Middle frontal gyrus (tissue), 1 donor: ENCODE data around the gene GPHA2.

Experiments used
- DNase-seq: peaks from one replicate; pipeline ENCODE4 v3.0.0-alpha.2; 2015; ENCODE audit warnings: low spot score; ENCODE audit errors: extremely low spot score

Gene GPHA2

GRCh38 chr11:64911142-64911541, 24.6 kb downstream of the GPHA2 start:
- DNase-seq = no peak

GRCh38 chr11:64910451-64911093, 25.1 kb downstream of the GPHA2 start:
- DNase-seq = no peak

- DNase-seq = no peak
Measured at GRCh38 chr11:64909653-64910343, 25.9 kb downstream of the GPHA2 start.

- DNase-seq = no peak
Measured at GRCh38 chr11:64908766-64909165, 26.9 kb downstream of the GPHA2 start.

- DNase-seq = no peak
Measured at GRCh38 chr11:64906314-64906635, 29.4 kb downstream of the GPHA2 start.

GRCh38 chr11:64905516-64906313, 30.0 kb downstream of the GPHA2 start:
- no peak for DNase-seq

- DNase-seq = no peak
Measured at GRCh38 chr11:64903291-64903833, 32.3 kb downstream of the GPHA2 start.

GRCh38 chr11:64902102-64902900, 33.4 kb downstream of the GPHA2 start:
- no peak for DNase-seq

- no peak for DNase-seq
Measured at GRCh38 chr11:64900774-64901173, 34.9 kb downstream of the GPHA2 start.

- no peak for DNase-seq
Measured at GRCh38 chr11:64900263-64900678, 35.4 kb downstream of the GPHA2 start.

GRCh38 chr11:64898541-64898940, 37.2 kb downstream of the GPHA2 start:
- DNase-seq = no peak

- no peak for DNase-seq
Measured at GRCh38 chr11:64898076-64898445, 37.6 kb downstream of the GPHA2 start.

- DNase-seq = no peak
Measured at GRCh38 chr11:64897381-64898075, 38.2 kb downstream of the GPHA2 start.

- DNase-seq = no peak
Measured at GRCh38 chr11:64896448-64897022, 39.2 kb downstream of the GPHA2 start.

- no peak for DNase-seq
Measured at GRCh38 chr11:64894812-64895452, 40.8 kb downstream of the GPHA2 start.

- DNase-seq = no peak
Measured at GRCh38 chr11:64894070-64894811, 41.5 kb downstream of the GPHA2 start.

GRCh38 chr11:64893194-64894069, 42.3 kb downstream of the GPHA2 start:
- DNase-seq = no peak

- no peak for DNase-seq
Measured at GRCh38 chr11:64892838-64893193, 42.9 kb downstream of the GPHA2 start.
